ENCODE measurements around the gene HMGXB3.
A peak's percentile ranks its signal among the peaks of the same experiment; 100 is the strongest.

Gene HMGXB3

DNA sequence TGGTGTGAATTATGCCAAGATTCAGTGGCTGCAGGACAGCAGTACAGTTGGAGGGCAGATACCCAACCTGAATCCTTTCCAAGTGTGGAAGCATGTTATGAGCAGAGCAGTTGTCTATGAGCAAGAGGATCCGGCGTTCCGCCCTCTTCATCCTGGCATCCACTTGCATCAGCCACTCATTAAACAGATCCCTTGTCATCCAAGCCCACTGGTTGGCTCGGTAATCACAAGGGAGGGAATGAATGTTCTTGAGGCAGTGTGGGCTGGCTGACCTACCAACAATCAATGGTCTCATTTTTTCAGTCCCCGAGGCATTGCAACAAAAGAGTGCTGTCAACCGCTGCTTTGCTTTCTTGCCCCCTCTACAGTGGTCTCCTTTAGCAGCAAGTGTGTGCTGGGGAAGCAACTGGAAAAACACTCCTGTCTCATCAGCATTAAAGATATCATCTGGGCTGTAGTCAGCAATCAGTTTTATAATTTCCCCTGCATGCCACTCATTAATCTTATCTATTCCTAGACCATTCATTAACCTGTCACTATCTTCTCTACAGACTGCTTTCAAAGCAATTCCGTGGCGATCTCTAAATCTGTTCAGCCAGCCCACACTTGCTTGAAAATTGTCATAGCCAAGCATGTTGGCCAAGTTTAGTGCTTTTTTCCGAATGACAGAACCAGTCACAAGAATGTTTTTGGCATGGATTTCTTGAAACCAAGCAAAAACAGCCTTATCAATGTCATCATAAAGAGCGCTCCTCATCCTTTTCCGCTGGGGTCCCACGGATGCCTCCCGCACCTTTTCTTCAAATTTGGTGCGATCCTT, 4.9 kb upstream of the HMGXB3 start:
- peaks cover 8% of the 10 kb centered on the region for H3K4me1 ChIP-seq (ENCODE audit: control insufficient read depth, insufficient read depth, low read length)
- no peaks in the 10 kb centered on the region for H3K36me3 ChIP-seq (ENCODE audit: control insufficient read depth, insufficient read depth, low read length)
- no peak overlapping the region for H3K4me3 ChIP-seq (ENCODE audit: low read length)
- H3K9me3 ChIP-seq (ENCODE audit: control insufficient read depth, low read length) = no peaks in the 10 kb centered on the region
- no peaks in the 10 kb centered on the region for H3K27me3 ChIP-seq (ENCODE audit: control insufficient read depth, insufficient read depth, low read length)
- H3K9ac ChIP-seq (ENCODE audit: low read length) = no peak overlapping the region

DNA sequence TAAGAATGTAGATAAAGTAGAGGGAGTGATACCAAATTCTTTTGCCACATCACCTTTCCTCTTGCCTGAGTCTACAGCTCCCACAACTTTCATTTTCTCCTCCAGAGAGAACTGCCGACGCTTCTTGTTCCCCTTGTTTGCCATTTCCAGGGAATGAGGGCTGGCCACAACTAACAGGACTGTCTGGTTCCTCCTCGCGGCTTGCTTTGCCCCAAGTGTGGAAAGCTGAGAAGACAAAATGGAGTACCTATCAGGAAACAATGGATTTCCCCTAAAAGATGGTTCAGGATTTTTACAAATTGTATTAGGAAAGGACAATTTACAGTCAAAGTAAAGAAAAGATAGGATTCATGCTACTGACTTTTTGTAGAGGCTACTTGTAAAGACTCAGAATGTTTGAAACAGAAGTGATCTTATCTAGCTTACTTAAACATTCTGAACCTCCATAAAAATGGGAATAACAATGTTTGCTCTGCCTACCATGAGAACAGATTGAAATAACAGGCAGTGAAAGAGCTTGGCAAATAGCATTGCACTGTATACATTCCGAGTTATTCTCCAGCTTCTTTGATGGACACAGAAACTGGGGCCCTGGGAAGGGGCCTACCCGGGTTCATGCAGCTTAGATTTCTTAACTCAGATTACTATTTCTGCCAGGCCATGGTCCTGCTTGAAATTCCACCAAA, 4.2 kb upstream of the HMGXB3 start:
- no peak overlapping the region for H3K9ac ChIP-seq (ENCODE audit: low read length)
- no peak overlapping the region for H3K4me3 ChIP-seq (ENCODE audit: low read length)
- H3K9me3 ChIP-seq (ENCODE audit: control insufficient read depth, low read length) = no peaks in the 10 kb centered on the region
- H3K36me3 ChIP-seq (ENCODE audit: control insufficient read depth, insufficient read depth, low read length) = no peaks in the 10 kb centered on the region
- H3K4me1 ChIP-seq (ENCODE audit: control insufficient read depth, insufficient read depth, low read length) = peaks cover 11% of the 10 kb centered on the region
- H3K27me3 ChIP-seq (ENCODE audit: control insufficient read depth, insufficient read depth, low read length) = no peaks in the 10 kb centered on the region

GRCh38 chr5:149998281-149998680, 2.3 kb upstream of the HMGXB3 start:
- no peaks in the 10 kb centered on the region for H3K36me3 ChIP-seq (ENCODE audit: control insufficient read depth, insufficient read depth, low read length)
- no peaks in the 10 kb centered on the region for H3K9me3 ChIP-seq (ENCODE audit: control insufficient read depth, low read length)
- no peak overlapping the region for H3K9ac ChIP-seq (ENCODE audit: low read length)
- H3K4me1 ChIP-seq (ENCODE audit: control insufficient read depth, insufficient read depth, low read length) = peaks cover 23% of the 10 kb centered on the region
- no peak overlapping the region for H3K4me3 ChIP-seq (ENCODE audit: low read length)
- H3K27me3 ChIP-seq (ENCODE audit: control insufficient read depth, insufficient read depth, low read length) = no peaks in the 10 kb centered on the region

GRCh38 chr5:149999359-149999758, 1.2 kb upstream of the HMGXB3 start:
- Histone ChIP-seq H3K4me1 (ENCODE audit: control insufficient read depth, insufficient read depth, low read length) (peaks cover 23% of the 10 kb centered on the region), H3K27me3 (ENCODE audit: control insufficient read depth, insufficient read depth, low read length) (no peaks in the 10 kb centered on the region), H3K9ac (ENCODE audit: low read length) (peak overlapping the region; percentile 92), H3K9me3 (ENCODE audit: control insufficient read depth, low read length) (no peaks in the 10 kb centered on the region), H3K4me3 (ENCODE audit: low read length) (peak overlapping the region; percentile 70), H3K36me3 (ENCODE audit: control insufficient read depth, insufficient read depth, low read length) (no peaks in the 10 kb centered on the region)

DNA sequence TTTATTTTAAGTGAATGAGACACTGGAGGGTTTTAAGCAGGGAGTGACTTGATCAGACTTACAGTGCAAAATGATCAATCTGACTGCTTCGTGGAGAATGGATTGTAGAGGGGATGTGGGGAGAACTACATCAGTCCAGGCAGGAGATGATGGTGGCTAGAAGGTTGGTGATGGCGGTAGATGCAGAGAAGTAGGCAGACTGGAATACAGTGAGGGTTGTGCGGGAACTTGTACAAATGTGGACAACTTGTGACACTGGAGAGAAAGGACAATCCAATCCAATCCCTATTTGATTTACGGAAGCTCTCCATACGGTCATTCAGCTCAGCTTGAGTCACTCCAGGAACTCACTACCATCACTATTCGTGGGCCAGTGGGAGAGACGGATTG, 678 bp upstream of the HMGXB3 start:
- no peaks in the 10 kb centered on the region for H3K9me3 ChIP-seq (ENCODE audit: control insufficient read depth, low read length)
- H3K4me3 ChIP-seq (ENCODE audit: low read length) = peak overlapping the region; percentile 70
- H3K36me3 ChIP-seq (ENCODE audit: control insufficient read depth, insufficient read depth, low read length) = no peaks in the 10 kb centered on the region
- H3K9ac ChIP-seq (ENCODE audit: low read length) = peak overlapping the region; percentile 92
- peaks cover 23% of the 10 kb centered on the region for H3K4me1 ChIP-seq (ENCODE audit: control insufficient read depth, insufficient read depth, low read length)
- no peaks in the 10 kb centered on the region for H3K27me3 ChIP-seq (ENCODE audit: control insufficient read depth, insufficient read depth, low read length)

DNA sequence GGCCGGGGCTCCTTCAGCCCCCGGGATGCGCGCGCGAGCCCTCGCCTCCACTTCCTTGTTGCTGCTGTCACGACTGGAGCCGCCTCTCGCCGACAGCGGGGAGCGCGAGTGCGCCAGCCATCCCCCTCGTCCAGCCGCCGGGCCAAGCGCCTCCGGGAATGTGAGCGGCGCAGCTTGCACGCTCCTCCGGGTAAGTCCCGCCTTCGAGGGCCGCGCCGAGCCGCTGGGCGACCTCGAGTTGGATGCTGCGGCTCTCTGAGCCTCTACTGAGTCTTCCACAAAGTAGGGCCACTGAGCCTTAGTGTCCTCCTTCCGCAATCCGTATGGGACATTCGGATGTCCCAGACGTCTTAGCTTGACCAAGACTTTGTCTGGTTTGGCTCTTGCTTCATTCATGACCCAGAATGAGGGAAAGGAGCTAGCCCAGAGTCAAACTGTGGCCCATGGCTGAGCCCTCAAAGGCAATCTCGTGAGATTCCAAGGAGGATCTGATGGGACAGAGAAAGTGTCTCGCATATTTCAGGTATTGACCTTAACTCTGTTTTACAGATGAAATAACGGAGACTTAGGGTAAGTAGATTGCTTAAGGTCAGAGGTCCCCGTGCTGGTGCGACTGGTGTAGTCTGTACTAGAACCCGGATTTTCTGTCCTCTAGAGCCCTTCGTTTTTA, 586 bp downstream of the HMGXB3 start:
- Histone ChIP-seq H3K36me3 (ENCODE audit: control insufficient read depth, insufficient read depth, low read length) (no peaks in the 10 kb centered on the region), H3K9me3 (ENCODE audit: control insufficient read depth, low read length) (no peaks in the 10 kb centered on the region), H3K27me3 (ENCODE audit: control insufficient read depth, insufficient read depth, low read length) (no peaks in the 10 kb centered on the region), H3K4me3 (ENCODE audit: low read length) (peak overlapping the region; percentile 70), H3K9ac (ENCODE audit: low read length) (peak overlapping the region; percentile 92), H3K4me1 (ENCODE audit: control insufficient read depth, insufficient read depth, low read length) (peaks cover 23% of the 10 kb centered on the region)

DNA sequence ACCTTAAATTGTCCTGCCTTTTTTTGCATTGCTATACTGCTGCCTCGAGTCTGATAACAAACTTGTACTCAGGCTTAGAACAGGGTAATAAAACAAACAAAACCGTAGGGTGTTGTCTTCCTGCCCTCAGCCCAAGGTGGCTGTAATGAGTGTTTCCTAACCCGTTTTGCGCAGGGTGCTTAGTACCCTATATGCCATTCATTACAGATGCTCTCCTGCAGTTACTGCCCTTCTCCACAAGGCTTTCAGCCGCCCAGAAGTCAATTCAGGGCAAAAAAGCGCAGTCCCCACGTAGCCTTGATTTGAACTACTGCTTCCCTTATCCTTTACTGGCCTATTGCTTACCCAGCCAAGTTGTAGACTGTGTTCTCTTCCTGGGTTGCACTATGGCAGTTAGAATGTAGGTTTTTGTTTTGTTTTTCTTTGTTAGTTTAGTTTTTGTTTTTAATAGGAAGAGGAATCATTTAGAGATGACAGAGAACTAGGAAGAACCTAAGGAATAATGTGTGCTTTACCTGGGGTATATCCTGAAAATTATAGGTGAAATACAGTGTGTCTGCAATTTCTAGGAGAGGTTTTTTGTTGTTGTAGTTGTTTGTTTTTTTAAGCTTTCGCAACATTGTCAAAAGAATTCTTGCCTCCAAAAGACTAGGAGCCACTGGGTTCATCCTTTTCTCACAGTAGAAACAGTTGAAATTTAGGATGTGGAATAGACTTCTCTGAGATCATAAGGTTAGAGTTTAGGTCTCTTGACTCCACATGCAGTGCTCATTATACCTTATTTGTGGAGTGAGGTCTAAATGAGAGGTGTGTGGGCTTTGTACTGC, 1.3 kb downstream of the HMGXB3 start:
- H3K4me3 ChIP-seq (ENCODE audit: low read length) = peak overlapping the region; percentile 70
- H3K4me1 ChIP-seq (ENCODE audit: control insufficient read depth, insufficient read depth, low read length) = peaks cover 23% of the 10 kb centered on the region
- peak overlapping the region; percentile 92 for H3K9ac ChIP-seq (ENCODE audit: low read length)

DNA sequence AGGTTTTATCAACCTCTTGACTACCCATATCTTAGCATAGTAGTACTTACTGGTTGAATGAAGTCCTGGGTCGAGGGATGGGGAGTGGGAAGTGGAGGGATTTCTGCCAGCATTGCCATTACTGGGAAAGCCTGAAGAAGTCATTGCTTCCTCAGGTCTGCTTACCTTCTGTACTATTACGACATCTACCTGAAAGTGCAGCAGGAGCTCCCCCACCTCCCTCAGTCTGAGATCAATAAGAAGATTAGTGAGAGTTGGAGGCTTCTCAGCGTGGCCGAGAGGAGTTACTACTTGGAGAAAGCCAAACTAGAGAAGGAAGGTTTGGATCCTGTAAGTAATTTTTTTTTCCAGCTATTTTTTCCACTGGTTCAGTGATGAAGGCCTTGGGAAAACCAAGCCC, 5.8 kb downstream of the HMGXB3 start:
- Histone ChIP-seq H3K36me3 (ENCODE audit: control insufficient read depth, insufficient read depth, low read length) (peaks cover 12% of the 10 kb centered on the region), H3K4me1 (ENCODE audit: control insufficient read depth, insufficient read depth, low read length) (peaks cover 13% of the 10 kb centered on the region), H3K4me3 (ENCODE audit: low read length) (no peak overlapping the region), H3K27me3 (ENCODE audit: control insufficient read depth, insufficient read depth, low read length) (no peaks in the 10 kb centered on the region), H3K9ac (ENCODE audit: low read length) (no peak overlapping the region), H3K9me3 (ENCODE audit: control insufficient read depth, low read length) (no peaks in the 10 kb centered on the region)

More for the DNA sequence above, 1.3 kb downstream of the HMGXB3 start:
- Histone ChIP-seq H3K36me3 (ENCODE audit: control insufficient read depth, insufficient read depth, low read length) (no peaks in the 10 kb centered on the region), H3K9me3 (ENCODE audit: control insufficient read depth, low read length) (no peaks in the 10 kb centered on the region), H3K27me3 (ENCODE audit: control insufficient read depth, insufficient read depth, low read length) (no peaks in the 10 kb centered on the region)

GRCh38 chr5:150007050-150007449, 6.5 kb downstream of the HMGXB3 start:
- peaks cover 6% of the 10 kb centered on the region for H3K4me1 ChIP-seq (ENCODE audit: control insufficient read depth, insufficient read depth, low read length)
- peaks cover 13% of the 10 kb centered on the region for H3K36me3 ChIP-seq (ENCODE audit: control insufficient read depth, insufficient read depth, low read length)

DNA sequence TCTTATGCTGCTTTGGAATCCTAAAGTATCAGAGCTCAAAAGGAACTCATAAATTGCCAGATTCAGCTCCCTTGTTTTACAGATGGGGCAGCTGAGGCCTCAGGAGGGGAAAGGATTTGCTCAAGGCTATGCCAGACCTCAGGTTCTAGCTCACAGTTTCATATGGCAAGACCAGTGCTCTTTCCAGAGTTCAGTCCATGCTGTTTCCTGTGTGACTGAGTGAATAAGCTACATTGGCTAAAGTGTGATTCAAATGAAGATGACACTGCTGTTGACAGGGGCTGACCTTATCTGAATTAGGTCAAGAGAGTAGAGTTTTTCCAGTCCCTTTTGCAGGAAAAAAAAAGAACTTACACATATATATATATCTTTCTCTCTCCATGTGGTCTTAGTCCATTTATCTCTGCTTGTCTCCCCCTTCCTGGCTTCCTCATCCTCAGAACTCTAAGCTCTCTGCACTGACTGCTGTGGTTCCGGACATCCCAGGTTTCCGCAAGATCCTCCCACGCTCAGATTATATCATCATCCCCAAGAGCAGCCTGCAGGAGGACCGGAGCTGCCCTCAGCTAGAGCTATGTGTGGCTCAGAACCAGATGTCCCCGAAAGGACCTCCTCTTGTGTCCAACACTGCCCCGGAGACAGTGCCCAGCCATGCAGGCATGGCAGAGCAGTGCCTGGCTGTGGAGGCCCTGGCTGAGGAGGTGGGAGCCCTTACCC, 9.3 kb downstream of the HMGXB3 start:
- no peaks in the 10 kb centered on the region for H3K9me3 ChIP-seq (ENCODE audit: control insufficient read depth, low read length)
- no peaks in the 10 kb centered on the region for H3K27me3 ChIP-seq (ENCODE audit: control insufficient read depth, insufficient read depth, low read length)
- H3K4me1 ChIP-seq (ENCODE audit: control insufficient read depth, insufficient read depth, low read length) = no peaks in the 10 kb centered on the region
- no peak overlapping the region for H3K9ac ChIP-seq (ENCODE audit: low read length)
- H3K4me3 ChIP-seq (ENCODE audit: low read length) = no peak overlapping the region
- peaks cover 20% of the 10 kb centered on the region for H3K36me3 ChIP-seq (ENCODE audit: control insufficient read depth, insufficient read depth, low read length)

More at GRCh38 chr5:150007050-150007449, 6.5 kb downstream of the HMGXB3 start:
- H3K27me3 ChIP-seq (ENCODE audit: control insufficient read depth, insufficient read depth, low read length) = no peaks in the 10 kb centered on the region
- H3K9me3 ChIP-seq (ENCODE audit: control insufficient read depth, low read length) = no peaks in the 10 kb centered on the region
- H3K9ac ChIP-seq (ENCODE audit: low read length) = no peak overlapping the region
- no peak overlapping the region for H3K4me3 ChIP-seq (ENCODE audit: low read length)

- Histone ChIP-seq H3K27me3 (ENCODE audit: control insufficient read depth, insufficient read depth, low read length) (no peaks in the 10 kb centered on the region), H3K9me3 (ENCODE audit: control insufficient read depth, low read length) (no peaks in the 10 kb centered on the region), H3K4me3 (ENCODE audit: low read length) (no peak overlapping the region), H3K4me1 (ENCODE audit: control insufficient read depth, insufficient read depth, low read length) (peaks cover 10% of the 10 kb centered on the region), H3K9ac (ENCODE audit: low read length) (no peak overlapping the region), H3K36me3 (ENCODE audit: control insufficient read depth, insufficient read depth, low read length) (peaks cover 23% of the 10 kb centered on the region)
Measured at GRCh38 chr5:150013931-150014330, 13.4 kb downstream of the HMGXB3 start.
